Breast epithelium (tissue), 3 donors: Measurements from ENCODE around the gene ATN1.

Experiments used
- CTCF ChIP-seq, 3 donors: fragments of 450-650 bp; IDR thresholded peaks; one replicate each; pipeline ENCODE4 v1.5.1; 2016 to 2017; ENCODE audit warnings: antibody characterized with exemption in 3 of 3, mild to moderate bottlenecking in 3 of 3, moderate library complexity in 3 of 3
- POLR2A ChIP-seq: fragments of 450-650 bp; IDR thresholded peaks from one replicate; pipeline ENCODE4 v1.6.1; 2016; ENCODE audit warnings: antibody characterized with exemption, mild to moderate bottlenecking, moderate library complexity
- POLR2AphosphoS5 ChIP-seq, 3 donors: sonication (generic); formaldehyde crosslinking; IDR thresholded peaks; one replicate each; pipeline ENCODE4 v1.6.1; 2017; ENCODE audit warnings: antibody characterized with exemption in 3 of 3

GRCh38 chr12:6979453-6979852 is 51.7 kb downstream of the ATN1 start:
- TF ChIP-seq CTCF (IDR thresholded peaks at IDR 0.05) (no peak), POLR2A (no peak), POLR2AphosphoS5 (IDR thresholded peaks at IDR 0.05) (no peak)
